ENCODE data around the gene DAAM2. TPM values are rescaled to one million over a fixed set of nuclear protein-coding genes. Genes with fewer than 3 reads are reported as not detected.

DAAM2 gene
- polyA plus RNA-seq, 2 of the 4 experiments (the other 2 are of a cell fraction): not detected

DNA sequence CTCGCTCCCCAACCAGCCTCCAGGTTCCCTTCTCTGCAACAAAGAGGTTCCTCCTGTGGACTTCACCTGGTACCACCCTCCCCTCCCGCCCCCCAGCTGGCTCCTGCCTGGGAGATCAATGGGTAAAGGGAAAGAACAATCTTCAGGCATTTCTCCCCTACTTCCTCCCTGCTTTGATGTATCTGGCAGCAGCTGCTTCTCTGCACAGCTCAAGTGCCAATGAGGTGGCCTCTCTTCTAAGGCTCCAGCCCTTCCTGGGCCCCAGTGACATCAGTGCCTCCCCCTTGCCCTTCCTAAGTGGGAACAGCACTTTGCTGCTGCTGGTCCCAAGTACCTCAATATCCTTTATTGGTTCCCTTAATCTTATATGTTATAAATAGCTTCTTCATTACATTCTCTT, 118.6 kb downstream of the DAAM2 start:
- Histone ChIP-seq H3K4me3 (no peak overlapping the region), H3K27ac (no peak overlapping the region), H3K9me3 (no peaks in the 10 kb centered on the region), H3K4me1 (no peaks in the 10 kb centered on the region), H3K4me2 (no peak overlapping the region)
- ChIA-PET POLR2A (no interaction called here), CTCF (no interaction called here)
- FAIRE-seq (no peak), ATAC-seq (no peak), DNase-seq (ENCODE audit: low read depth in 1 of 2, low spot score in 1 of 2) (no peak)
- TF ChIP-seq MAX (IDR thresholded peaks at IDR 0.05): no peak
- no peak for TF ChIP-seq PHF8 (IDR thresholded peaks at IDR 0.05; ENCODE audit: borderline replicate concordance, low read depth)
- no peak for TF ChIP-seq BHLHE40 (IDR thresholded peaks at IDR 0.05; ENCODE audit: low read depth, low read length)
- TF ChIP-seq MYC (IDR thresholded peaks at IDR 0.05; ENCODE audit: borderline replicate concordance, low read length): no peak
- TF ChIP-seq, protein P1, sequence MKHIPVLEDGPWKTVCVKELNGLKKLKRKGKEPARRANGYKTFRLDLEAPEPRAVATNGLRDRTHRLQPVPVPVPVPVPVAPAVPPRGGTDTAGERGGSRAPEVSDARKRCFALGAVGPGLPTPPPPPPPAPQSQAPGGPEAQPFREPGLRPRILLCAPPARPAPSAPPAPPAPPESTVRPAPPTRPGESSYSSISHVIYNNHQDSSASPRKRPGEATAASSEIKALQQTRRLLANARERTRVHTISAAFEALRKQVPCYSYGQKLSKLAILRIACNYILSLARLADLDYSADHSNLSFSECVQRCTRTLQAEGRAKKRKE (CRISPR knock-in tag; IDR thresholded peaks at IDR 0.05; ENCODE audit: low read depth): no peak
- no peak for TF ChIP-seq SMC3 (IDR thresholded peaks at IDR 0.05)
- TF ChIP-seq TFCP2L1 (CRISPR knock-in tag; IDR thresholded peaks at IDR 0.05): no peak
- no peak for TF ChIP-seq FOSL2 (IDR thresholded peaks at IDR 0.05)
- TF ChIP-seq FOSL2 (CRISPR knock-in tag; IDR thresholded peaks at IDR 0.05): no peak
- no peak for TF ChIP-seq HOXB13 (CRISPR knock-in tag; IDR thresholded peaks at IDR 0.05; ENCODE audit: low read depth)
- TF ChIP-seq KDM5A (IDR thresholded peaks at IDR 0.05): no peak
- TF ChIP-seq ZNF302 (CRISPR knock-in tag; IDR thresholded peaks at IDR 0.05): no peak
- TF ChIP-seq EP300 (IDR thresholded peaks at IDR 0.05): no peak
- TF ChIP-seq EHF (CRISPR knock-in tag; IDR thresholded peaks at IDR 0.05): no peak
- no peak for TF ChIP-seq ZFP36 (IDR thresholded peaks at IDR 0.05; ENCODE audit: borderline replicate concordance, partially characterized antibody)
- no peak for TF ChIP-seq RFX5 (IDR thresholded peaks at IDR 0.05)
- TF ChIP-seq HEYL (CRISPR knock-in tag; IDR thresholded peaks at IDR 0.05): no peak
- TF ChIP-seq HDAC2 (IDR thresholded peaks at IDR 0.05): no peak
- no peak for TF ChIP-seq NR3C1 (IDR thresholded peaks at IDR 0.05)
- no peak for TF ChIP-seq EHMT2 (IDR thresholded peaks at IDR 0.05; ENCODE audit: low read depth)
- TF ChIP-seq RCOR1 (IDR thresholded peaks at IDR 0.05; ENCODE audit: low read depth, low read length): no peak
- 29% methylated on average over 1 of the region's 2 CpGs for WGBS (ENCODE audit: missing lambda C conversion rate)

DNA sequence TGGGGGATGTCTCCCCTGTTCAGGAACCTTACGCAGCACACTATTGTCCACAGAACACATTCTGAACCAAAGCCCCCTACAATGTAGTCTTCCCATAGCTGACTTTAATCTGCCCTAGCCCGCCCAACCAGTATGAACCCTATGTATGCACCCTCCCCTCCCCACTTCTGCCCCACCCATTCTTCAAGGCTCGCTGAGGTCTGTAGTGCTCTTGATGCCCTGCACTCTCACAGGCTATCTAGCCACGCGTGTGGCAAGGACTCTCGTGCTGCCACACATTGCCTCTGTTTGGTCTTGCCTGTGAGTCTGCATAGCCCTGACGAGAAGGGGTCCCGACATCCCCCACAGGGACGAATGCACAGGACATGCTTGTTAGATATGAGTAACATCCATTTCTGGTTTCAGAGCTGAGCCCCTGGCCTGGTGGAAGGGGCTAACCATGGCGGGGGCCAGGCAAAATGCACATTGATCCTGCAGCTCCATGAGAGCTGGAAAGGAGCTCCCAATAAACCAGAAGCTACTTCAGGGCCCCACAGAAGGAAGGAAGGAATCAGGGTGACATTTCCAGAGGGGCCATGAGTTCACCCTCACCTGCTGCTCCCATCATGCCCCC, 119.4 kb downstream of the DAAM2 start:
- no peak for DNase-seq (ENCODE audit: low read depth in 1 of 2, low spot score in 1 of 2)
- TF ChIP-seq, protein P2, sequence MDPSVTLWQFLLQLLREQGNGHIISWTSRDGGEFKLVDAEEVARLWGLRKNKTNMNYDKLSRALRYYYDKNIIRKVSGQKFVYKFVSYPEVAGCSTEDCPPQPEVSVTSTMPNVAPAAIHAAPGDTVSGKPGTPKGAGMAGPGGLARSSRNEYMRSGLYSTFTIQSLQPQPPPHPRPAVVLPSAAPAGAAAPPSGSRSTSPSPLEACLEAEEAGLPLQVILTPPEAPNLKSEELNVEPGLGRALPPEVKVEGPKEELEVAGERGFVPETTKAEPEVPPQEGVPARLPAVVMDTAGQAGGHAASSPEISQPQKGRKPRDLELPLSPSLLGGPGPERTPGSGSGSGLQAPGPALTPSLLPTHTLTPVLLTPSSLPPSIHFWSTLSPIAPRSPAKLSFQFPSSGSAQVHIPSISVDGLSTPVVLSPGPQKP (IDR thresholded peaks at IDR 0.05; ENCODE audit: low read depth, low read length): no peak
- TF ChIP-seq EP300 (IDR thresholded peaks at IDR 0.05) (no peak), TP53 (CRISPR knock-in tag; IDR thresholded peaks at IDR 0.05) (no peak), TFCP2L1 (CRISPR knock-in tag; IDR thresholded peaks at IDR 0.05) (no peak), HOXB13 (CRISPR knock-in tag; IDR thresholded peaks at IDR 0.05; ENCODE audit: low read depth) (no peak), NFE2L2 (conservative IDR thresholded peaks at IDR 0.05; ENCODE audit: low read length) (no peak), NPAS2 (CRISPR knock-in tag; IDR thresholded peaks at IDR 0.05; ENCODE audit: borderline replicate concordance) (no peak), HEYL (CRISPR knock-in tag; IDR thresholded peaks at IDR 0.05) (no peak), RARB (CRISPR knock-in tag; IDR thresholded peaks at IDR 0.05) (no peak), BHLHE40 (IDR thresholded peaks at IDR 0.05; ENCODE audit: low read depth, low read length) (no peak), KDM1A (IDR thresholded peaks at IDR 0.05; ENCODE audit: low read depth) (no peak), CHD4 (IDR thresholded peaks at IDR 0.05; ENCODE audit: borderline replicate concordance) (no peak), CTCF (IDR thresholded peaks at IDR 0.05) (no peak), ZNF302 (CRISPR knock-in tag; IDR thresholded peaks at IDR 0.05) (no peak), POLR2A (IDR thresholded peaks at IDR 0.05; ENCODE audit: low read length) (no peak)
- TF ChIP-seq, protein P3, sequence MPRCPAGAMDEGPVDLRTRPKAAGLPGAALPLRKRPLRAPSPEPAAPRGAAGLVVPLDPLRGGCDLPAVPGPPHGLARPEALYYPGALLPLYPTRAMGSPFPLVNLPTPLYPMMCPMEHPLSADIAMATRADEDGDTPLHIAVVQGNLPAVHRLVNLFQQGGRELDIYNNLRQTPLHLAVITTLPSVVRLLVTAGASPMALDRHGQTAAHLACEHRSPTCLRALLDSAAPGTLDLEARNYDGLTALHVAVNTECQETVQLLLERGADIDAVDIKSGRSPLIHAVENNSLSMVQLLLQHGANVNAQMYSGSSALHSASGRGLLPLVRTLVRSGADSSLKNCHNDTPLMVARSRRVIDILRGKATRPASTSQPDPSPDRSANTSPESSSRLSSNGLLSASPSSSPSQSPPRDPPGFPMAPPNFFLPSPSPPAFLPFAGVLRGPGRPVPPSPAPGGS (IDR thresholded peaks at IDR 0.05): no peak
- TF ChIP-seq, protein P4, sequence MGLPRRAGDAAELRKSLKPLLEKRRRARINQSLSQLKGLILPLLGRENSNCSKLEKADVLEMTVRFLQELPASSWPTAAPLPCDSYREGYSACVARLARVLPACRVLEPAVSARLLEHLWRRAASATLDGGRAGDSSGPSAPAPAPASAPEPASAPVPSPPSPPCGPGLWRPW (IDR thresholded peaks at IDR 0.05): no peak

More for the DNA sequence above, 119.4 kb downstream of the DAAM2 start:
- WGBS (ENCODE audit: missing lambda C conversion rate): 84% methylated on average over 2 of the region's 10 CpGs
- Histone ChIP-seq H3K4me1 (no peaks in the 10 kb centered on the region), H3K4me2 (no peak overlapping the region), H3K4me3 (no peak overlapping the region), H3K27ac (no peak overlapping the region), H3K9me3 (no peaks in the 10 kb centered on the region)
- ATAC-seq (no peak), FAIRE-seq (no peak)
- ChIA-PET CTCF (no interaction called here), POLR2A (no interaction called here)
